ENCODE data around the gene HDAC9. TPM values are rescaled to one million over a fixed set of nuclear protein-coding genes. Genes with fewer than 3 reads are reported as not detected.

HDAC9 gene
- total and polyA plus RNA-seq, 12 donors: 2.6 to 23.1 (median 7.5) TPM

- Histone ChIP-seq H3K27me3 (no peaks in the 10 kb centered on the region), H3K27ac (no peak overlapping the region), H3K36me3 (replicated peaks in 1 of 2) (no peaks in the 10 kb centered on the region), H3K4me1 (replicated peaks in 1 of 2) (no peaks in the 10 kb centered on the region), H3K4me3 (no peak overlapping the region), H3K9me3 (replicated peaks in 1 of 3) (no peaks in the 10 kb centered on the region)
- no peak for DNase-seq
- 52 to 84% (median 74%) methylated on average over 1 of the region's 1 CpG for WGBS, 4 donors
- intact Hi-C loops (cut with DNase I): no loop called here
- TF ChIP-seq POLR2A (IDR thresholded peaks at IDR 0.05): no peak
- no peak for TF ChIP-seq CTCF (IDR thresholded peaks at IDR 0.05)
Measured at GRCh38 chr7:18859318-18859717, 363.8 kb downstream of the HDAC9 start.

- no peak overlapping the region for H3K27ac ChIP-seq
- no peaks in the 10 kb centered on the region for H3K4me1 ChIP-seq (replicated peaks in 1 of 2)
- H3K9me3 ChIP-seq (replicated peaks in 1 of 3): no peaks in the 10 kb centered on the region
- intact Hi-C loops (cut with DNase I): no loop called here
- no peak for TF ChIP-seq CTCF (IDR thresholded peaks at IDR 0.05)
- no peaks in the 10 kb centered on the region for H3K27me3 ChIP-seq
- H3K36me3 ChIP-seq (replicated peaks in 1 of 2): no peaks in the 10 kb centered on the region
- no peak for DNase-seq
- H3K4me3 ChIP-seq: no peak overlapping the region
Measured at GRCh38 chr7:18860221-18860620, 364.7 kb downstream of the HDAC9 start.

- intact Hi-C loops (cut with DNase I): no loop called here
- Histone ChIP-seq H3K27me3 (no peaks in the 10 kb centered on the region), H3K4me1 (replicated peaks in 1 of 2) (no peaks in the 10 kb centered on the region), H3K27ac (no peak overlapping the region), H3K4me3 (no peak overlapping the region), H3K9me3 (replicated peaks in 1 of 3) (no peaks in the 10 kb centered on the region), H3K36me3 (replicated peaks in 1 of 2) (no peaks in the 10 kb centered on the region)
- 77 to 90% (median 78%) methylated on average over 4 of the region's 4 CpGs for WGBS, 4 donors
- TF ChIP-seq CTCF (IDR thresholded peaks at IDR 0.05): no peak
- TF ChIP-seq POLR2A (IDR thresholded peaks at IDR 0.05): no peak
- no peak for DNase-seq
Measured at GRCh38 chr7:18861514-18862118, 366.1 kb downstream of the HDAC9 start.

GRCh38 chr7:18864967-18865366 is 369.4 kb downstream of the HDAC9 start:
- no peaks in the 10 kb centered on the region for H3K36me3 ChIP-seq (replicated peaks in 1 of 2)
- DNase-seq: no peak
- H3K4me3 ChIP-seq: no peak overlapping the region
- intact Hi-C loops (cut with DNase I): no loop called here
- H3K9me3 ChIP-seq (replicated peaks in 1 of 3): no peaks in the 10 kb centered on the region
- 74 to 81% (median 77%) methylated on average over 3 of the region's 3 CpGs for WGBS, 4 donors
- no peaks in the 10 kb centered on the region for H3K27me3 ChIP-seq
- TF ChIP-seq POLR2A (IDR thresholded peaks at IDR 0.05) (no peak), CTCF (IDR thresholded peaks at IDR 0.05) (no peak)
- H3K4me1 ChIP-seq (replicated peaks in 1 of 2): no peaks in the 10 kb centered on the region
- no peak overlapping the region for H3K27ac ChIP-seq

All from adrenal gland (tissue), 12 donors.